Endothelial cell of umbilical vein (primary cell): ENCODE data around the gene FREM1. TPM values are rescaled to one million over a fixed set of nuclear protein-coding genes. Genes with fewer than 3 reads are reported as not detected.

ENCODE experiments used
- BruUV-seq: library from RNA; stranded (reverse); fragments of 400-500 nt; replicated peaks from 2 replicates; lab custom pipeline; 2021; lab: Mats Ljungman, UMichigan
- CTCF ChIA-PET: fragments of 300-600, 350-600 bp; sonication (Branson Sonifier 250); formaldehyde crosslinking; loops from one replicate; lab custom pipeline; 2021; ENCODE audit warnings: antibody characterized with exemption, inconsistent platforms; lab: Charles Lee
- POLR2A ChIA-PET: fragments of 300-600, 350-600 bp; sonication (Branson Sonifier 250); formaldehyde crosslinking; loops from one replicate; lab custom pipeline; 2021; ENCODE audit warnings: antibody characterized with exemption, inconsistent platforms; lab: Charles Lee
- DNase-seq: peaks from one replicate; pipeline ENCODE4 v3.0.0-alpha.2; 2011; ENCODE audit warnings: low read depth, low spot score
- FAIRE-seq: peaks from 2 replicates; lab custom pipeline; 2011; peaks lifted over from hg19 to GRCh38; lab: Jason Lieb, UNC
- H2AFZ ChIP-seq: 2 replicates; pipeline ENCODE4 v1.6.0; 2012; ENCODE audit warnings: low read depth, low read length, control low read depth, inconsistent platforms
- H3K27ac ChIP-seq: 2 replicates; pipeline ENCODE4 v1.5.1; 2011; ENCODE audit warnings: low read depth, mild to moderate bottlenecking, control low read depth, low read length, moderate library complexity; ENCODE audit not compliant: insufficient read depth
- H3K27me3 ChIP-seq, 2 experiments: 2 replicates each; pipeline versions ENCODE4 v1.6.0 to v1.6.1; 2011; ENCODE audit warnings: low read length in 2 of 2, mixed read lengths in 1 of 2; ENCODE audit not compliant: control insufficient read depth in 2 of 2, insufficient read depth in 2 of 2
- H3K36me3 ChIP-seq, 2 experiments: 2 replicates in 1 of 2; 3 replicates in 1 of 2; pipeline ENCODE4 v1.5.1; 2011; ENCODE audit warnings: low read length in 2 of 2, mild to moderate bottlenecking in 1 of 2, moderate library complexity in 1 of 2; ENCODE audit not compliant: control insufficient read depth in 2 of 2, insufficient read depth in 2 of 2; ENCODE audit errors: extremely low read depth in 1 of 2
- H3K4me1 ChIP-seq: 3 replicates; pipeline ENCODE4 v1.5.1; 2011; ENCODE audit warnings: mild to moderate bottlenecking, low read length; ENCODE audit not compliant: control insufficient read depth, insufficient read depth; ENCODE audit errors: extremely low read depth
- H3K4me2 ChIP-seq: 2 replicates; pipeline ENCODE4 v1.6.1; 2011; ENCODE audit warnings: low read length, control low read depth, mixed read lengths; ENCODE audit not compliant: insufficient read depth
- H3K4me3 ChIP-seq, 3 experiments: fragments of 200-600 bp in 1 of 3; sonication (generic), shearing (Covaris generic) in 1 of 3; replicated peaks in 1 of 3; 2 replicates each; pipeline ENCODE4 v1.5.1; 2011 to 2016; ENCODE audit warnings: control low read depth in 3 of 3, low read length in 3 of 3, mild to moderate bottlenecking in 2 of 3, inconsistent platforms in 1 of 3, low read depth in 1 of 3, moderate library complexity in 1 of 3; ENCODE audit not compliant: insufficient read depth in 1 of 3
- H3K79me2 ChIP-seq: 2 replicates; pipeline ENCODE4 v1.6.0; 2012; ENCODE audit warnings: low read length, inconsistent platforms; ENCODE audit not compliant: control insufficient read depth, insufficient read depth
- H3K9ac ChIP-seq: replicated peaks from 2 replicates; pipeline ENCODE3; 2011; ENCODE audit warnings: low read length, control low read depth; ENCODE audit not compliant: insufficient read depth; ENCODE audit errors: extremely low read depth
- H3K9me1 ChIP-seq: replicated peaks from 3 replicates; pipeline ENCODE4 v1.6.0; 2011; ENCODE audit warnings: mild to moderate bottlenecking, low read length; ENCODE audit not compliant: control insufficient read depth, insufficient read depth; ENCODE audit errors: extremely low read depth
- H3K9me3 ChIP-seq: replicated peaks from 2 replicates; pipeline ENCODE4 v1.5.1; 2012; ENCODE audit warnings: low read length, inconsistent platforms; ENCODE audit not compliant: control insufficient read depth, insufficient read depth
- H4K20me1 ChIP-seq: replicated peaks from 2 replicates; pipeline ENCODE3; 2011; ENCODE audit warnings: mild to moderate bottlenecking, low read length; ENCODE audit not compliant: control insufficient read depth, insufficient read depth; ENCODE audit errors: extremely low read depth
- CTCF ChIP-seq, 2 donors: IDR thresholded peaks; 1 replicate in 1 of 2; 2 replicates in 1 of 2; pipeline ENCODE4 v1.5.1; 2011; ENCODE audit warnings: low read length in 2 of 2, mild to moderate bottlenecking in 2 of 2, moderate library complexity in 2 of 2, control low read depth in 1 of 2, inconsistent platforms in 1 of 2, low read depth in 1 of 2; ENCODE audit not compliant: insufficient read depth in 1 of 2; ENCODE audit errors: extremely low read depth in 1 of 2
- EZH2 ChIP-seq: IDR thresholded peaks from 2 replicates; pipeline ENCODE4 v1.6.1; 2012; ENCODE audit warnings: borderline replicate concordance, low read depth, mild to moderate bottlenecking, moderate library complexity, low read length, inconsistent platforms; ENCODE audit not compliant: severe bottlenecking
- FOS ChIP-seq: IDR thresholded peaks from 2 replicates; pipeline ENCODE4 v1.6.1; 2011; ENCODE audit warnings: mild to moderate bottlenecking, low read length, moderate library complexity, borderline replicate concordance; ENCODE audit not compliant: insufficient read depth
- GATA2 ChIP-seq: IDR thresholded peaks from 2 replicates; pipeline ENCODE4 v1.7.0; 2011; ENCODE audit warnings: low read depth, mild to moderate bottlenecking, moderate library complexity, mixed read lengths, low read length; ENCODE audit not compliant: insufficient read length, insufficient read depth
- JUN ChIP-seq: IDR thresholded peaks from 2 replicates; pipeline ENCODE4 v1.6.1; 2011; ENCODE audit warnings: borderline replicate concordance, low read depth; ENCODE audit not compliant: insufficient read length, insufficient read depth
- MAX ChIP-seq: IDR thresholded peaks from 2 replicates; pipeline ENCODE4 v1.6.1; 2011; ENCODE audit not compliant: insufficient read depth, insufficient read length
- MYC ChIP-seq: IDR thresholded peaks from one replicate; pipeline ENCODE4 v1.6.1; 2011; ENCODE audit warnings: mild to moderate bottlenecking, low read depth, low read length
- POLR2A ChIP-seq: IDR thresholded peaks from 2 replicates; pipeline ENCODE4 v1.6.1; 2012; ENCODE audit warnings: low read depth, mild to moderate bottlenecking, control low read depth, low read length
- POLR2AphosphoS5 ChIP-seq: IDR thresholded peaks from 2 replicates; pipeline ENCODE4 v1.6.1; 2012; ENCODE audit warnings: low read depth, mild to moderate bottlenecking, control low read depth, low read length, moderate library complexity; ENCODE audit not compliant: insufficient read depth
- dilution Hi-C: fragments of 300-500 bp; cut with MboI; formaldehyde crosslinking; loops from one replicate; pipeline ENCODE4 v1.15.0; 2019; ENCODE audit warnings: low sequenced_read_pairs; ENCODE audit not compliant: extremely low pct_ligation_motif_present
- intact Hi-C: fragments of 100-400 bp; cut with micrococcal nuclease; formaldehyde crosslinking; loops from one replicate; pipeline ENCODE4 v1.10.0; 2022
- polyA plus RNA-seq, 4 experiments: library from polyadenylated mRNA; depleted of rRNA in 3 of 4; stranded (reverse) in 3 of 4; unstranded in 1 of 4; fragments of >200 nt; gene quantifications; 2 replicates each; pipeline versions ENCODE4 v1.2.1 to v1.2.3, GENCODE V29; 2011 to 2012; ENCODE audit warnings: missing spikeins in 1 of 4
- total RNA-seq: library from RNA; stranded (reverse); gene quantifications from 2 replicates; pipeline ENCODE4 v1.2.3, GENCODE V29; 2021

Gene FREM1
- total and polyA plus RNA-seq, 2 donors (not counting 3 experiments of a cell fraction or from before 2014, with no cell fraction given), result 0.10 to 0.29 TPM

- Histone ChIP-seq H3K4me1 (no peaks in the 10 kb centered on the region), H3K27me3 (no peaks in the 10 kb centered on the region), H3K27ac (no peak overlapping the region), H3K4me2 (no peak overlapping the region), H3K4me3 (no peak overlapping the region), H3K36me3 (no peaks in the 10 kb centered on the region), H2AFZ (no peak overlapping the region), H3K9me1 (no peaks in the 10 kb centered on the region), H3K79me2 (no peaks in the 10 kb centered on the region), H3K9ac (no peak overlapping the region), H4K20me1 (no peaks in the 10 kb centered on the region), H3K9me3 (no peaks in the 10 kb centered on the region)
- DNase-seq, result no peak
- no peak for TF ChIP-seq GATA2
- no peak for TF ChIP-seq CTCF (IDR thresholded peaks at IDR 0.05; ENCODE audit: extremely low read depth in 1 of 2, insufficient read depth in 1 of 2, low read depth in 1 of 2, low read length in 2 of 2)
- no peak for TF ChIP-seq POLR2AphosphoS5
- TF ChIP-seq POLR2A, result no peak
- no peak for TF ChIP-seq JUN
- TF ChIP-seq FOS, result no peak
- TF ChIP-seq MYC, result no peak
- TF ChIP-seq MAX, result no peak
- TF ChIP-seq EZH2, result no peak
- POLR2A ChIA-PET, result no interaction called here
- no TSS peak for BruUV-seq
- dilution Hi-C loops (no loop called here), intact Hi-C loops (no loop called here)
- FAIRE-seq, result no peak
- CTCF ChIA-PET, result no interaction called here
Observed at GRCh38 chr9:14799030-14799429, 111.2 kb downstream of the FREM1 start.
